Astrocyte of the cerebellum (primary cell): Measurements from ENCODE around the gene SEPHS1.

Experiments
- DNase-seq: peaks from one replicate; pipeline ENCODE4 v3.0.0-alpha.2; 2011; ENCODE audit warnings: low read depth
- H3K4me3 ChIP-seq: 2 replicates; pipeline ENCODE4 v1.5.1; 2011; ENCODE audit warnings: mild to moderate bottlenecking, low read depth, low read length, moderate library complexity
- CTCF ChIP-seq: IDR thresholded peaks from 2 replicates; pipeline ENCODE4 v1.5.1; 2012; ENCODE audit warnings: low read length, low read depth, moderate library complexity, mild to moderate bottlenecking; ENCODE audit errors: missing control alignments
- in situ Hi-C: cut with HindIII; loops from 2 replicates; pipeline ENCODE4 v1.10.0; 2017; ENCODE audit warnings: low sequenced_read_pairs

SEPHS1 gene

GRCh38 chr10:13376746-13377145 is 28.7 kb upstream of the SEPHS1 start:
- no peak for TF ChIP-seq CTCF
- no peak for DNase-seq
- H3K4me3 ChIP-seq: no peak overlapping the region
- in situ Hi-C loops: no loop called here

GRCh38 chr10:13376297-13376696 is 28.2 kb upstream of the SEPHS1 start:
- H3K4me3 ChIP-seq: no peak overlapping the region
- no peak for DNase-seq
- in situ Hi-C loops: no loop called here
- no peak for TF ChIP-seq CTCF

- TF ChIP-seq CTCF: no peak
- DNase-seq: no peak
- in situ Hi-C loops: no loop called here
- H3K4me3 ChIP-seq: no peak overlapping the region
Observed at GRCh38 chr10:13375791-13376190, 27.7 kb upstream of the SEPHS1 start.

GRCh38 chr10:13373644-13374043 is 25.6 kb upstream of the SEPHS1 start:
- H3K4me3 ChIP-seq: no peak overlapping the region
- in situ Hi-C loops: no loop called here
- no peak for DNase-seq
- no peak for TF ChIP-seq CTCF

GRCh38 chr10:13372524-13372923 is 24.4 kb upstream of the SEPHS1 start:
- no peak for DNase-seq
- TF ChIP-seq CTCF: no peak
- no peak overlapping the region for H3K4me3 ChIP-seq
- in situ Hi-C loops: no loop called here

- in situ Hi-C loops: no loop called here
- no peak overlapping the region for H3K4me3 ChIP-seq
- TF ChIP-seq CTCF: peak; percentile 96
- DNase-seq: peak; percentile 74
Observed at GRCh38 chr10:13371897-13372470, 23.9 kb upstream of the SEPHS1 start.

- in situ Hi-C loops: no loop called here
- TF ChIP-seq CTCF: no peak
- DNase-seq: no peak
- no peak overlapping the region for H3K4me3 ChIP-seq
Observed at GRCh38 chr10:13366891-13367290, 18.8 kb upstream of the SEPHS1 start.
